Mesothelial cell of epicardium (in vitro differentiated cells): ENCODE measurements around the gene ESYT2. TPM values are rescaled to one million over a fixed set of nuclear protein-coding genes. Genes with fewer than 3 reads are reported as not detected.
"Not testable (repeated sequence)": the region's sequence is repeated elsewhere in the genome, so short reads cannot be mapped to it uniquely, and the experiment has no call there.

Experiments
- DNase-seq, 2 experiments: peaks; one replicate each; pipeline ENCODE4 v3.0.0; 2021; ENCODE audit warnings: low spot score in 2 of 2; ENCODE audit not compliant: unreplicated experiment in 2 of 2
- H3K27ac Mint-ChIP-seq: 2 replicates; pipeline ENCODE4 v1.8.0; 2021; ENCODE audit warnings: mixed read lengths
- H3K27me3 Mint-ChIP-seq: 2 replicates; pipeline ENCODE4 v1.8.0; 2021; ENCODE audit warnings: low read depth, mixed read lengths
- H3K36me3 Mint-ChIP-seq: 2 replicates; pipeline ENCODE4 v1.8.0; 2021; ENCODE audit warnings: mixed read lengths
- H3K4me1 Mint-ChIP-seq: 2 replicates; pipeline ENCODE4 v1.8.0; 2021; ENCODE audit warnings: mixed read lengths
- H3K4me3 Mint-ChIP-seq: 2 replicates; pipeline ENCODE4 v1.8.0; 2021; ENCODE audit warnings: mild to moderate bottlenecking, moderate library complexity, mixed read lengths
- H3K9me3 Mint-ChIP-seq: 2 replicates; pipeline ENCODE4 v1.8.0; 2021; ENCODE audit warnings: mixed read lengths
- total RNA-seq: library from RNA; stranded (reverse); gene quantifications from 3 replicates; pipeline ENCODE4 v1.2.1, GENCODE V29; 2021
- TF ChIP-seq, protein P1 (sequence below): fragments of 200-600 bp; sonication (generic); IDR thresholded peaks from one replicate; pipeline ENCODE4 v1.5.0; 2021; ENCODE audit warnings: antibody characterized with exemption; ENCODE audit not compliant: unreplicated experiment

The ESYT2 gene
- total RNA-seq, 1 donor from 2014 or later = 37.1 TPM

DNA sequence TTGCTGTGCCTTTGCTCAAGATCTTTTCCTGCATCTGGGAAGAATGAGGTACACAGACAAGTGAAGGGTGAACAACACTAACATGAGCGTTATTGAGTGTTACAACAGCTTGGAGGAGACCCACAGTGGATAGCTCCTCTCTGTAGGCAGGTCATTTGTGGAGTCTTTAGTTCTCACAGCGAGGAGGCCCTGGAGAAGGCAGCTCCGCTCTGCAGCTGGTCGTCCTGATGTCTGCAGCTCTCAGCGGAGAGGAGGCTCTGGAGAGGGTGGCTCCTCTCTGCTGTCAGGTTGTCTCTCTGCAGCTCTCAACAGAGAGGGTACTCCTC lies 20.1 kb upstream of the ESYT2 start:
- Mint-ChIP-seq H3K27me3 (no peaks in the 10 kb centered on the region), H3K9me3 (peaks cover 9% of the 10 kb centered on the region), H3K4me3 (no peak overlapping the region), H3K4me1 (peaks cover 2% of the 10 kb centered on the region), H3K36me3 (no peaks in the 10 kb centered on the region), H3K27ac (no peak overlapping the region)
- DNase-seq = no peak
- TF ChIP-seq, protein P1, sequence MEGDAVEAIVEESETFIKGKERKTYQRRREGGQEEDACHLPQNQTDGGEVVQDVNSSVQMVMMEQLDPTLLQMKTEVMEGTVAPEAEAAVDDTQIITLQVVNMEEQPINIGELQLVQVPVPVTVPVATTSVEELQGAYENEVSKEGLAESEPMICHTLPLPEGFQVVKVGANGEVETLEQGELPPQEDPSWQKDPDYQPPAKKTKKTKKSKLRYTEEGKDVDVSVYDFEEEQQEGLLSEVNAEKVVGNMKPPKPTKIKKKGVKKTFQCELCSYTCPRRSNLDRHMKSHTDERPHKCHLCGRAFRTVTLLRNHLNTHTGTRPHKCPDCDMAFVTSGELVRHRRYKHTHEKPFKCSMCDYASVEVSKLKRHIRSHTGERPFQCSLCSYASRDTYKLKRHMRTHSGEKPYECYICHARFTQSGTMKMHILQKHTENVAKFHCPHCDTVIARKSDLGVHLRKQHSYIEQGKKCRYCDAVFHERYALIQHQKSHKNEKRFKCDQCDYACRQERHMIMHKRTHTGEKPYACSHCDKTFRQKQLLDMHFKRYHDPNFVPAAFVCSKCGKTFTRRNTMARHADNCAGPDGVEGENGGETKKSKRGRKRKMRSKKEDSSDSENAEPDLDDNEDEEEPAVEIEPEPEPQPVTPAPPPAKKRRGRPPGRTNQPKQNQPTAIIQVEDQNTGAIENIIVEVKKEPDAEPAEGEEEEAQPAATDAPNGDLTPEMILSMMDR = no peak

DNA sequence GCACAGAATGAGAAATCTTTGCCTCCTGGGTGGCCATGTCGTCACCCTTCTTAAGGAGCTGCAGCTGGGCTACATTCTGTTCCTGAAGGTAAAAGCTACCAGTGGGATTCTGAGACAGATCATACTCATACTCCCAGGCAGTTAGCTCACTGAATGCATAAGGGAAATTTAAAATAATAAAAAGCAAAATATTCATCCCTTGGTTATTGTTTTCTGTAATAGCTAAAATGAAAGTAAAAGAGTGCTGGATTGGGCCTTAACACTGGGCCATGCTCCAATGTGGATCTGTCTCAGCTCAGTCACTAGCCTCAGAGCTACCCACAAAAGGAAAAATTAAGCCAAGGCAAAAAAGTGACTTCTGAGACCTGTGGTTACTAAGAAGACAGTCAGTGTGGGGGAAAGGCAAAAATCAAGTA lies 18.1 kb upstream of the ESYT2 start:
- H3K36me3 Mint-ChIP-seq = no peaks in the 10 kb centered on the region
- no peak overlapping the region for H3K4me3 Mint-ChIP-seq
- DNase-seq = no peak
- H3K27ac Mint-ChIP-seq = no peak overlapping the region
- H3K4me1 Mint-ChIP-seq = peaks cover 8% of the 10 kb centered on the region
- TF ChIP-seq, protein P1 = no peak
- peaks cover 3% of the 10 kb centered on the region for H3K27me3 Mint-ChIP-seq
- H3K9me3 Mint-ChIP-seq = peaks cover 9% of the 10 kb centered on the region

GRCh38 chr7:158846304-158846703 lies 17.0 kb upstream of the ESYT2 start:
- peaks cover 8% of the 10 kb centered on the region for H3K4me1 Mint-ChIP-seq
- TF ChIP-seq, protein P1 = no peak
- peaks cover 3% of the 10 kb centered on the region for H3K27me3 Mint-ChIP-seq
- H3K27ac Mint-ChIP-seq = no peak overlapping the region
- H3K9me3 Mint-ChIP-seq = peaks cover 9% of the 10 kb centered on the region
- no peak for DNase-seq
- no peaks in the 10 kb centered on the region for H3K36me3 Mint-ChIP-seq
- no peak overlapping the region for H3K4me3 Mint-ChIP-seq

DNA sequence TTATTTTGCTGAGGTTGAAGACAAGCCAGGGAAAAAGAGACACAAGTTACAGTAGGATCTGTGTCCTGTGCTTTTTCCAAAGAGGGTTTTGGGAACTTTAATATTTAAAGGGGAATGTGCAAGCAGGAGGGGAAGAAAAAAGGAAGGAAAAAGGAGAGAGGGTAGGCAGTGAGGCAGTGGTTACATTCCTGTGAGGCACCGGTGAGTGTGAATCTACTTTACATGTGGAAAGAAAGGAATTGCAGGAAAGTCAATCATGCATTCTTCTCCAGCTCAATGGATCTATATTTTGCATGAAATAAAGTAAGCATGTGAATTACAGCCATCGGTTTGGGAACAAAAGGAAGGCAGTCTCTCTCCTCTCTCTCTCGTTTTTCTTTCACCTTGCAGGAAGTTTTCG lies 14.5 kb upstream of the ESYT2 start:
- DNase-seq = no peak
- Mint-ChIP-seq H3K9me3 (peaks cover 9% of the 10 kb centered on the region), H3K4me3 (no peak overlapping the region), H3K36me3 (no peaks in the 10 kb centered on the region), H3K27me3 (peaks cover 3% of the 10 kb centered on the region), H3K4me1 (peaks cover 8% of the 10 kb centered on the region), H3K27ac (peak overlapping the region; percentile 10)
- TF ChIP-seq, protein P1 = no peak

- H3K36me3 Mint-ChIP-seq = no peaks in the 10 kb centered on the region
- peaks cover 3% of the 10 kb centered on the region for H3K27me3 Mint-ChIP-seq
- H3K27ac Mint-ChIP-seq = no peak overlapping the region
- H3K9me3 Mint-ChIP-seq = peaks cover 9% of the 10 kb centered on the region
- H3K4me1 Mint-ChIP-seq = peaks cover 8% of the 10 kb centered on the region
- DNase-seq = no peak
- H3K4me3 Mint-ChIP-seq = no peak overlapping the region
- TF ChIP-seq, protein P1 = no peak
These were observed 13.2 kb upstream of the ESYT2 start for GRCh38 chr7:158842486-158842885.

DNA sequence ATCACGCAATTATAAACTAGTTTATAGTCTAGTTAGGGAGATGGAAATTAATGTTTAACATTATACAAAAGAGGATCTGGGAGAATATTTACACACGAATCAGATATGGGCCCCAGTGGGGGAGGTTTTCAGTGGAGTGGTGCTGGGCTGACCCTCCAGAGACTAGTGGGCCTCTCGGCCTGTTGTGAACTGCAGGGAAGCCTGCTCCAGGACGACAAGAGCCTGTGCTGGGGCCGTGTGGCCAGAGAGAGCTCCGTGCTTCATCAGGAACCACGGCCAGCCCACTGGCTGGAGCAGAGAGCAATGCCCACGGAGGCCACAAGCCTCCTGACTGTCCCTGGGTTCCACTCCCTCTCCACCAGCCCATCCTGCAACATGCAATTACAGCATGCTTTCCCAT lies 11.3 kb upstream of the ESYT2 start:
- Mint-ChIP-seq H3K4me3 (no peak overlapping the region), H3K36me3 (no peaks in the 10 kb centered on the region), H3K27ac (no peak overlapping the region), H3K4me1 (peaks cover 8% of the 10 kb centered on the region), H3K9me3 (peaks cover 8% of the 10 kb centered on the region), H3K27me3 (peaks cover 3% of the 10 kb centered on the region)
- TF ChIP-seq, protein P1 = no peak
- no peak for DNase-seq

GRCh38 chr7:158839177-158839576 lies 9.9 kb upstream of the ESYT2 start:
- not testable (repeated sequence) for H3K36me3 Mint-ChIP-seq, H3K9me3 Mint-ChIP-seq, H3K27ac Mint-ChIP-seq, DNase-seq, H3K27me3 Mint-ChIP-seq, H3K4me3 Mint-ChIP-seq
- peaks cover 13% of the 10 kb centered on the region for H3K4me1 Mint-ChIP-seq
